GM19467 (cell line): ENCODE data around the gene GHRH.
A peak's percentile ranks its signal among the peaks of the same experiment; 100 is the strongest.

Experiments used
- ATAC-seq: cut with Tn5 transposase; IDR thresholded peaks from one replicate; pipeline ENCODE4 v1.9.1; 2021; ENCODE audit warnings: mild to moderate bottlenecking, moderate library complexity; ENCODE audit not compliant: unreplicated experiment

GHRH gene

GRCh38 chr20:37261714-37262113 is at the start of gene GHRH:
TSS of gene GHRH (minus strand) at chr20:37261814. CDS start at chr20:37256889, 4,925 bp downstream.
- ATAC-seq = no peak

- ATAC-seq = no peak
These were observed 49.3 kb upstream of the GHRH start for GRCh38 chr20:37310951-37311350.

GRCh38 chr20:37309936-37310590 is 48.4 kb upstream of the GHRH start:
- ATAC-seq = no peak

- ATAC-seq = no peak
These were observed 47.7 kb upstream of the GHRH start for GRCh38 chr20:37309290-37309689.

- peak; percentile 87 for ATAC-seq
These were observed 46.8 kb upstream of the GHRH start for GRCh38 chr20:37308086-37309050.

- no peak for ATAC-seq
These were observed 44.2 kb upstream of the GHRH start for GRCh38 chr20:37305839-37306238.

GRCh38 chr20:37305079-37305478 is 43.5 kb upstream of the GHRH start:
- ATAC-seq = no peak

GRCh38 chr20:37303637-37304036 is 42.0 kb upstream of the GHRH start:
- no peak for ATAC-seq

- ATAC-seq = no peak
These were observed 41.4 kb upstream of the GHRH start for GRCh38 chr20:37302981-37303380.

GRCh38 chr20:37301558-37301957 is 39.9 kb upstream of the GHRH start:
- ATAC-seq = no peak

- no peak for ATAC-seq
These were observed 39.5 kb upstream of the GHRH start for GRCh38 chr20:37301120-37301519.

- no peak for ATAC-seq
These were observed 38.3 kb upstream of the GHRH start for GRCh38 chr20:37299718-37300528.

- ATAC-seq = peak; percentile 47
These were observed 36.8 kb upstream of the GHRH start for GRCh38 chr20:37298190-37298939.

GRCh38 chr20:37297066-37297736 is 35.6 kb upstream of the GHRH start:
- no peak for ATAC-seq

- no peak for ATAC-seq
These were observed 34.8 kb upstream of the GHRH start for GRCh38 chr20:37296371-37296770.

- no peak for ATAC-seq
These were observed 34.0 kb upstream of the GHRH start for GRCh38 chr20:37295595-37295994.

- ATAC-seq = no peak
These were observed 33.4 kb upstream of the GHRH start for GRCh38 chr20:37295001-37295400.

- ATAC-seq = no peak
These were observed 32.8 kb upstream of the GHRH start for GRCh38 chr20:37294262-37294981.

GRCh38 chr20:37293301-37293943 is 31.8 kb upstream of the GHRH start:
- no peak for ATAC-seq
